GM18526 (cell line): ENCODE results near the gene HSD11B1.

Experiments used
- POLR2A ChIP-seq: IDR thresholded peaks from 3 replicates; pipeline ENCODE4 v1.6.1; 2011; ENCODE audit not compliant: insufficient read length; ENCODE audit errors: extremely low read depth

Gene HSD11B1

DNA sequence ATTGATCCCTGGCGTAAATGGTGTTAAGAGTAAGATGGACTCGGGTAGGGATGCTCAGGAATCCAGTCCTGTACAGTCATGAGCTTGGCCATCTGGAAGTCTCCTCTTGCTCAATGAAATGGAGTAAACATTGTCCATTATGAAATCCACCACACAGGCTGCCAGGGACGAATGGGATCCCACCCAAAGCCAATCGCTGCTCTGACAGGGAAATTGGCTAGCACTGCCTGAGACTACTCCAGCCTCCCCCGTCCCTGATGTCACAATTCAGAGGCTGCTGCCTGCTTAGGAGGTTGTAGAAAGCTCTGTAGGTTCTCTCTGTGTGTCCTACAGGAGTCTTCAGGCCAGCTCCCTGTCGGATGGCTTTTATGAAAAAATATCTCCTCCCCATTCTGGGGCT is at the start of gene HSD11B1:
Gene HSD11B1, plus strand, starts transcription at position 263 of the 400 bp plus-strand sequence. Its CDS starts 97 bp downstream, at position 360.
- no peak for TF ChIP-seq POLR2A

DNA sequence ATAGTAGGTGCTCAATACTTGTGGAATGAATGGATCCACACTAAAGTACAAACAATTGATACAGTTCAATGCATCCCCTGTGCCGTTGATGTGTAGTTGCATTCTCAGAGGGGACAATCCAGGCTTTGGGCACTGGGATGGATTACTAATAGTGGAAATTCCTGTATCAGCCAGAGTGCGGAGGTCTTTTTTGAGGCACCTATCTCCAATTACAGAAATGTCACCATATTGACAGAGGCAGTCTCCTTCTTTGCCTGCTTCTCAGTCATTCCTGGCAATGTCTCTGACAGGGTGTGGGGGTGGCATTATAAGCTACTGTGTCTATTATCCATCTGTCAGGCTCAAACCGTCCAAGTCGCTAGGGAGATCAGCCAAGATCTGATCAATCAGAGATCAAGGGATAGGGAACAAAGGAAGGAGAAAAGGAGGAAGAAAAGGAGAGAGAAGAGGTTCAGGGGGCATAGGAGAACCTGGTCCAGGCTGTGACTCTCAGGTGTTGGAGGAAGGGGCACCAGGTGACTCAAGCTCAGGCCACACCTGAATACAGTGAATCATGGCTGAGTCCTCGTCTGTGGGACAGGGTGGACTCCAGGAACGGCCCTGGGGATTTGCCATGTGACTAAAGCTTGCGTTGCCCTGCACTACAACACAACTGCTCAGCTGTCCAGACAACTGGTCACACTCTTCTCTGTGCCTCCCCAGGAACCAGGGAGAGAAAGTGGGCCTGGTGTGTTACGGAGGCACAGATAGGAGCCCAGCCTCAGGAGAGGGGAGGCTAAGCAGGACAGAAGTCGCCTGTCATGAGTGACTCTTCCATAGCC is 49.0 kb upstream of the HSD11B1 start:
- TF ChIP-seq POLR2A, result no peak

DNA sequence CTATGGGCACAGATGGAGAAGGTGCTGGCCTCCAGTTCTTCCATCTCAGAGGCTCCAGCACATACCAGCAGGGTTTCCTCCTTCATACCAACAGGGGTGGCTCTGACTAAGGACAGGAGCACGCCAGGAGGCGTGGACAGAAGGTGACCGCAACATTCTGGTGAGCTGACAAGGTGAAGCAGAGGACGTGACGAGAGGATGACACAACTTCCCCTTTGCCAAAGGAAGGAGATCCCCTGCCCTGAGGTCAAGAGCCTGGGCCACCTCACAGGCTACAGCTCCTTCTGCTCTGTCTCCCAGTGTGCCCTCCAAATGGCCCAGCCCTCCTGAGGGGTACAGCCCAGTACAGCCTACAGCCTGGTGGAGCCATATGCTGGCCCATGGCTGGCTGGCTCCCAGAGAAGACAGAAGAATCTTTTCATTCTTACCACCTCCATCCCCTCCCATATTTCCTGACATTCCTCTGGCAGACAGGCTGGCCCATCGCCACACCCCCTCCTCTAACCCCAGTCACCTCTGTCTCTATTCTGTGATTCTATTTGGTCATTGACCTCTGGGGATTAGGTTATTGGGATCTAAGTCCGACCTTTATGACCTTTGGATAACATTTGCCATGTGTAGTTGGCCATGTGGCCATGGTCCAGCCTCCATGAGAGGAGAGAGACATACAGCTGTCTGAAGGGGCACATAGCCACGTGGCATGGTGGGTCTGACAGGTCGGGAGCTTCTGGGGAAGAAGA is 47.3 kb upstream of the HSD11B1 start:
- TF ChIP-seq POLR2A, result no peak

DNA sequence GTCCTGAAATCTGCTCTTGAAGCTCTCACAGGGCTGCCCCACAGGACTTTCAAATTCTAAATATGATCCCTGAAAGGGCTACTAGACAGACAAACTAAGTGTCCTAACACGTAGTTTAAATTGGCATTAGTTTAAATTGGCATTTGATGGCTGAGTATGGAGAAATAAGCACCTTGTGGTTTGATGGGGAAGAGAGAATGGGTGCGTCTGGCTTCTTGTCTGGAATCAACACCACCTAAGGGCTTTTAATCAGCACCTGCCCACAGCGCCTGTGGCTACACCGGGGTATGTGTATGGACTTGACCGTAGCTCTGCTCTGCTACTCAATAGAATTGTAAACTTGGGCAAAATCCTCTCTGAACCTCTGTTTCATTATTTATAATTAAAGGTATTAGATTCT is 46.7 kb upstream of the HSD11B1 start:
- no peak for TF ChIP-seq POLR2A

DNA sequence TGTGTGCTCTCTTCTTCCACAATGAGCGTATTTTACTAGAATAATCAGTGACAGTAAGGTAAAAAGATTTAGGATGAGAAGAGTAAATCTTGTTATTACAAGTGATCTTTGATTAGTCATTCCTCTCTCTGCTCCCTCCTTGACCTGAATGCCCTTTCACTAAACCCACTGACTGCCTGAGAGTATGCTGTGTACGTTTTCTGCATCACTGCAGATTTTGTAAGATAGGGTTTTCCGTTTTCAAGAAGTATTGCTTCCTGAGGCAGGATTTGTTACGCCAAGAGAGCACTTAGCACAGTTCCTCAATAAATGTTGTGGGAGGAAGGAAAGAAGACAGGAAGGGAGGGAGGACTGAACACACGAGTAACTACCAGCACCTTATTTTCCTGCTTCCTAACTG is 44.7 kb upstream of the HSD11B1 start:
- no peak for TF ChIP-seq POLR2A

DNA sequence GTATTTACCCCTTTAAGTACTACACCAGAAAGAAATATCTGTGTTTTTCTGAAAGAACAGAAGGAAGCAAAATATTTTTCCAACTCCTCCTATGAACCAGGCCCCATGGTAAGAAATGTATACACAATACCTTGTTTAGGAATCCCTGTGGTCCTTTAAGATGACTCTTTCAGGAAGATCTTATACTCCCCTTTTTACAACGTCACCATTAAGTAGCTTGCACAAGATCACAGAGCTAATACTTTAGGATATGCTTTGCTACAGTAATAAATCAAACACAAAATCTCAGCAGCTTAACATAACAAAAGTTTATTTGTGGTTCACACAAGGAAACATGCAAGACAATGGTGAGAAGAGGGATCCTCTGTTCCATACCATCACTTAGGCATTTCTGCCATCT is 43.6 kb upstream of the HSD11B1 start:
- no peak for TF ChIP-seq POLR2A

DNA sequence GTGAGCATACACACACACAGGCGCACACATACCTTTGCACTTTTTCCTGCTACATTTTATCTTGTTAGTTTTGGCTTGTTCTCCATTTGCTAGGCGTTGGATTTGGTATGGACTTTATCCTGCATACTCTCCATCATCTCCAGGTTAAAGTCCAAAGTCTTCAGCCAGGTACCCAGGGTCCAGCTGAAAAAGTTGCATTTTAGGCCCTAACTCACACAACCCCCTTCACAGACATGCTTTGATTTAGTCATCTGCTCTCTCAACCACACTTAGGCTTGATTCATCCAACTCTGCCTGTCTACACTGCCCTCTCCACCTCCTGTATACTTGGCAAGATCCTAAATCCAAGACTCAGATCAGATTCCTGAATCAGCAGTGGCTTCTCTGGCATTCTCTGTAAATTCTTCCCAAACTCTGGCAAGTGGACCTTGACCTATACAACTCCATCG is 41.7 kb upstream of the HSD11B1 start:
- no peak for TF ChIP-seq POLR2A

DNA sequence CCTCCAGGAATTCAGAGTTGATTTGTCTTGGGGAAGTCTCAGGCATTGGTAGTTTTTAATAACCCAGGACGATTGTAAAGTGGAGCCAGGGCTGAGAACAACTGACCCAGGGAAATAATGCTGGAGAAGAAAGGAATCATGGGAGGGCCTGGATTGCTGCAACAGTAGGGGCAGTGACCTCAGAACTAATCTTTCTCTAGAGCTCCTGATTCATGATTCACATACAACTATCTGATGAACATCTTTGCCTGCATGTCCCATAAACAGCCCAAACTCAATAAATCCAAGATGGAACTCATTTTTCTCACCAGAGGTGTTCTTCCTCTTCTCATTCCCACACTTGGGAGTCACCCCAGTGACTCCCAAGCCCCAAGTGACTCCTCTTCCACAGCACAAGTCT is 37.5 kb upstream of the HSD11B1 start:
- no peak for TF ChIP-seq POLR2A

DNA sequence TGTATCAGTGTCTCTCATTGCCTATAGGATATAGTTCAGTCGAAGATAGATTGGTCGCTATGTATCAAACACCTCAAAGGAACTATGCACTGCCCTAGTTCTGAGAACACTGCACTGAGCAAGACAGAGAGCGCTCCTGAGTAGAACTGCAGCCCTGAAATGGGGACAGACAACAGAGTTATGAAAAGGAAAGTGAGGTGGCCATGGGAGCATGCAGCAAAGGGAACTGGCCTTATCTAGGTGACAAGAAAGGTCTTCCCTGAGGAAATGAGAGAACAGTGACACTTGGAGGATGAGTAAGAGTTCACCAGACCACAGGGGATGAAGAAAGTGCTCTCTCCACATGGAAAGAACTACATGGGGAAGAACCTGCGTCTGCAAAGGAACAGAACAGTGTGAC is 36.9 kb upstream of the HSD11B1 start:
- TF ChIP-seq POLR2A, result no peak

DNA sequence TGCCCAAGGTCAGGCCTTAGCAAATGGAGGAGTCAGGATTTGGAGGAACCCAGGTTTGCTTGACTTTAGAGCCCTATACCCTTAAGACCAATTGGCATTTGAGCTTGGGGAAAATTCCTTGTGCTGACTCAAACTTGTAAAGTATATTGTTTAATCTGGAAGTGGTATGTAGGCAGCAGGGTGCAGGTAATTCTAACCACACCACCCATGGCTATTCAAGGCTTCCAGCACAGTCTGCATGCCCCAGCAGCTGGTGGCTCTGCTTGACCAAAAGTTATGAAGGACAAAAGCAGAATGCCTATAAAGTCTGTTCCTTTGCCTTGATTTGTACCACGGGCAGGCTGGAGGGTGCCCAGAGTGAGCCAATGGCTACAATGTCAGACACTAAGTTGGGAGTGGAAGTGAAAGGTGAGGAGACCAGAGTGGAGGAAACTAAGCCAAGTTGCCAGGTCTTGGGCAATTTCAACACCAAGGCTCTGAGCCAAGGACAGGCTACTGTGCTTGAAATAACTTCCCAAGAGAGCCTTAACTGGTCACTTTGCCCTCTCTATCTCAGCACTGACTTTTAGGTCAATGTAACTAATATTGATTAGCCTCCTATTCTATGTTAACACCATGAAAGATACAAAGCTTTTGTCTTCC is 34.1 kb upstream of the HSD11B1 start:
- TF ChIP-seq POLR2A, result no peak

DNA sequence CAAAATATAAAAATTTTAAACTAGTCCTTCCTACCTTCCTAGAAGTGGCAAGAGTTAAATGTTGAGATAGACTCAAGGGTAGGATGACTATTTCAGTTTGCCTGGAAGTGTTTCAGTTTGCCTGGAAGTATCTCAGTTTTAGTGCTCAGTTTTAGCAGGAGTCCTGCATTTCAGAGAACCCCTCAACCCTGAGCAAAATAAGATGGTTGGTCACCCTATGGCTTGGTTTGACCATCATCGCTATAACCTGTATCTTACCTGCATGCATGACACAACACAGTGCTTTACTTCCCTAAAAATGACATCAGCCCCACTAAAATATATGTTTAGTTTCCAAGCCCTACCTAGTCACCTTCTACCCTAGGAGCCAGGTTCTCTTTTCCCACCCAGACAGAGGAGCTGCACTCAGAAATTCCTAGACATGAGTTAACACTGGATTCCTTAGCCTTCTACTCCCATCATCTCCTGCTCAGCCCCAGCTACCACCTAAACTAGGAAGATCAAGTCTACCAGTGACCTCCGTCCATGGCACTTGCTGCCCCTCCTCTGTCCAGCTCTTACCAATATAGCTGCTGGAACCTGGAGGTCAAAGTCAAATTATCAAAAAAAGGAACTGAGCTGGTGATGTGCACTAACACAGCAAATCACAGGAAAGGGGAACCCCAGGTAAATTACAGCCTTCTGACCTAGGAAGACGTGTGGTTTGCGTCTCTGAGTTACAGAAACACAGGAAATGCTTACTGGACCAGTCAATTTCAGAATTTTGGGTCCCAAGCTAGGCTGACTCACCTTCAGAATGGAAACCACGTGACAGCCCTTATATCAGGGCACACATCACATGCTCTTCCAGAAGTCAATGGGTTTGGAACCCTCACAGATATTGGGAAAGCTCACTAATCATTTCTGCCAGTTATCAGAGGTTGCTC is 31.7 kb upstream of the HSD11B1 start:
- no peak for TF ChIP-seq POLR2A

DNA sequence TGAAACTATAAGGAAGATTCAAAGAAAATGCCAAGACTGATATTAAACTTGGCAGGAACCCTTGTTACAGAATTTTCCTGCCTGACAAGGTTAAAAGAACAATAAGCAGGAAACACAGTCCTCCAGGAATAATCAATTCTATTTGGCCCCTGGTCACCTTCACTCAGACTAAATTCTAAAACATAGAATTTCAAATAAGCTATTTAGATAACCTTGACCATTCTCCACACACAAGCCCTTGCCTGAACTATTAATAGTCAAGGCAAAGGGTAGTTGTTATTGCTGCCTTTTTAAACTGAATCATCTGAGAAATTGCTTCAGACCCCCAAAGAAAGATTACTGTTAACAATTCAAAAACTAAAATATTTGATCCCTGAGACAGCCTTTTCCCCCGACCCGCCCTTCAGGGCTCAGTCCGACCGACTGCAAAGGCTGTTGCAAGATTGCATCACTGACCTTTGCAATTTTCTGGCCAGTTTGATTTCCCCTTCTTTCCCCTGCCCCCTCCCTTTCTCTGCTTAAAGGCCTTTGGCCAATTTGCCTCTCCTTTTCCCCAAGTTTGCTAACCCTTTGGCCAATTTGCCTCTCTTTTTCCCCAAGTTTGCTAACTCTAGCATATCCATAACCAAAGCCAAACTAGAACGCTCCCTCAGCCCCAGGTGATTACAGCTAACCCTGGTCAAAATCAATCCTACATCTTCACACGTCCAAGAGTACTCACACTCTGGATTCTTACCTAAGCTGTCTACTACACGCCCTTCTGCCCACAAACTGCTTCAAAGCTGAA is 30.8 kb upstream of the HSD11B1 start:
- no peak for TF ChIP-seq POLR2A

DNA sequence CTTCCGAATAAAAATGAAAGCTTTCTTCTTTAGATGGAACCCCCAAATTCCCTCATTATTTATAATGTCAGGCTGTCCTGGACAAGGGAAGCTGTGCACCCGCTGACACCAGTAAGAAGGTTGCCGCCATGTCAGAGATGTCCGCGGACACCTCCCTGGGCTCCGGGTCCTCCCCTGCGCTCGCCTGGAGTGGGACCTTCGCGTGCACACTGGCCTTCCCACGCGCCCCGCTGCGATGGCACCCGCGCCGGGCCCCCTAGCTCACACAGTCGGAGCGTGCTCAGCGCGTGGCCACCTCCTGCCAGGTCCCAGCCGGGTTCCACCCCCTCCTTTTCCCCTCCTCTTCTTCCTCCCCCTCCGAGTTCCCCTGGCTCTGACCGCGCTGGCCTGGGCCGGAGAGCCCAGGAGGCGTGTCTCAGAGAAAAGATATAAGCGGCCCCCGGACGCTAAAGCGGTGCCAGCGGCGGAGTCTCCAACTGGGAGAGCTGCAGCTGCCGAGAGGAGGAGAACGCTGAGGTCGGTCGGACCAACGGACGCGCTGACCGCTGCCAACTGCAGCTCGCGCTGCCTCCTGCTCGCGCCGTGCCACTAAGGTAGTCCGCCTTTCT is 29.6 kb upstream of the HSD11B1 start, which contains the start of gene G0S2:
Gene G0S2, plus strand, starts transcription at position 456 of the 608 bp plus-strand sequence. CDS start 273 bp downstream, outside the sequence.
- TF ChIP-seq POLR2A, result no peak
